ENCODE measurements around the gene A4GALT.

A4GALT gene

DNA sequence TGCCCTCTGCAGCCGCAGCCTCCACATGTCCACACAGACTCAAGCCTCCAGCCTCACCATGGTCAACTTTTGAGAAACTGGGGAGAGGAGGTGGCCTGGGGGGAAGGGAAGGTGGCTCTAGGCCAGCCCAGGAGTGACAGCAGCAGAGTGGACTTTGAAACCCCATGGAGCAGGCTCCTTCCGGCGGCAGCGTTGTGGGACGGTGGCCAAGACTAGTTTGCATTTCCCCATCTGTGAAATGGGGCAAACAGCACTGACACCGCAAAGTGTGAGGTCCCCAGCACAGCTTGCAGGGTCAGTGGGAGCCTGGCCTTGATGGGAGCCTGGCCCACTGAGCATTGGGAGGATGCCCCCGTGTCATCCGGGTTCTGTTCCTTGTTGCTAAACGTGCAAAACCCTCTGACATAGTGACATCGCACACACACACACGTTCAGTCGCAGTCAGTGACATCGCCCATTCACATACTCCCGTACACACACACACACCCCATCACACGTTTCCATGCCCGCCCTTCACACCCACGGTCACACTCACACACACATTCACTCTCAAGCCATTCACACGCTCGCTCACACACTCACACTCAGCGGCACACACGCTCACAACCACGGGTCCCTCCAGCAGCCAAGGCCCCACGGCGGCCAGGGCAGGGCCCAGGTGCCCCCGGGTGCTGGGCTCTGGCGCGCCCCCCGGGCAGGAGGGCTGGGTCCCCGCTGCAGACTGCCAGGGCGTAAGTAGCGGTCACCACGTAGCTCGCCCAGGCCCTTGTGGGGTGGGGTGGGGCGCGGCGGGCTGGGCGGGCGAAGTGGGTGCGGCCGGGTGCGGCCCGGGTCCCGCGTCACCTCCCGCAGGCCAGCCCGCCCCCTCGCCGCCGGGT lies 72.1 kb downstream of the A4GALT start:
- H3K4me3 ChIP-seq (ENCODE audit: low read length in 2 of 2): peak overlapping the region; percentile 70 to 98
- H3K27me3 ChIP-seq (ENCODE audit: control insufficient read depth in 1 of 2, insufficient read depth in 2 of 2, low read length in 2 of 2): no peaks in the 10 kb centered on the region
- H3K9me3 ChIP-seq (ENCODE audit: control insufficient read depth in 2 of 2, low read length in 2 of 2): no peaks in the 10 kb centered on the region
- peaks cover 59% of the 10 kb centered on the region for H3K4me1 ChIP-seq (ENCODE audit: control insufficient read depth, insufficient read depth, low read length)
- H3K36me3 ChIP-seq (ENCODE audit: control insufficient read depth in 2 of 2, insufficient read depth in 2 of 2, low read length in 2 of 2): no peaks in the 10 kb centered on the region
- peak overlapping the region; percentile 72 to 84 for H3K9ac ChIP-seq (ENCODE audit: low read length in 2 of 2)
- H3K27ac ChIP-seq (ENCODE audit: low read length): peak overlapping the region; percentile 84

DNA sequence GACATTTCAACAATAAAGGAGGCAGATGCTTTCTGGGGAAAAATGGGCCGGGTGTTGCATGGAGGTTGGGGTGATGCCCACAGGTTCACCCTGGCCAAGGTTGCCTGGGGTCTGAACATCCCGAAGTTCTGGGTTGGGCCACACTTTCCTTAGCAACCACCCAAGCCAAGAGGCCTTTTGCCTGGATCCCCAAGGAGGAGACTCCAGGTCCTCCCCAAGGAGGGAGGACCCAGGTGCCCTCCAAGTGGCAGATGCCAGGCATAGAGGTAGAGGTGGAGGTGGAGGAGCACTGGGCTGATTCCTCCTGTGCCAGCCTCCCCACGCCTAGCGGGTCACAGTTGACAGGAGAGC lies 72.7 kb downstream of the A4GALT start:
- no peaks in the 10 kb centered on the region for H3K36me3 ChIP-seq (ENCODE audit: control insufficient read depth in 2 of 2, insufficient read depth in 2 of 2, low read length in 2 of 2)
- no peaks in the 10 kb centered on the region for H3K9me3 ChIP-seq (ENCODE audit: control insufficient read depth in 2 of 2, low read length in 2 of 2)
- peak overlapping the region; percentile 84 for H3K27ac ChIP-seq (ENCODE audit: low read length)
- H3K27me3 ChIP-seq (ENCODE audit: control insufficient read depth in 1 of 2, insufficient read depth in 2 of 2, low read length in 2 of 2): no peaks in the 10 kb centered on the region
- peaks cover 64% of the 10 kb centered on the region for H3K4me1 ChIP-seq (ENCODE audit: control insufficient read depth, insufficient read depth, low read length)
- peak overlapping the region; percentile 70 to 98 for H3K4me3 ChIP-seq (ENCODE audit: low read length in 2 of 2)
- peak overlapping the region; percentile 72 to 84 for H3K9ac ChIP-seq (ENCODE audit: low read length in 2 of 2)

DNA sequence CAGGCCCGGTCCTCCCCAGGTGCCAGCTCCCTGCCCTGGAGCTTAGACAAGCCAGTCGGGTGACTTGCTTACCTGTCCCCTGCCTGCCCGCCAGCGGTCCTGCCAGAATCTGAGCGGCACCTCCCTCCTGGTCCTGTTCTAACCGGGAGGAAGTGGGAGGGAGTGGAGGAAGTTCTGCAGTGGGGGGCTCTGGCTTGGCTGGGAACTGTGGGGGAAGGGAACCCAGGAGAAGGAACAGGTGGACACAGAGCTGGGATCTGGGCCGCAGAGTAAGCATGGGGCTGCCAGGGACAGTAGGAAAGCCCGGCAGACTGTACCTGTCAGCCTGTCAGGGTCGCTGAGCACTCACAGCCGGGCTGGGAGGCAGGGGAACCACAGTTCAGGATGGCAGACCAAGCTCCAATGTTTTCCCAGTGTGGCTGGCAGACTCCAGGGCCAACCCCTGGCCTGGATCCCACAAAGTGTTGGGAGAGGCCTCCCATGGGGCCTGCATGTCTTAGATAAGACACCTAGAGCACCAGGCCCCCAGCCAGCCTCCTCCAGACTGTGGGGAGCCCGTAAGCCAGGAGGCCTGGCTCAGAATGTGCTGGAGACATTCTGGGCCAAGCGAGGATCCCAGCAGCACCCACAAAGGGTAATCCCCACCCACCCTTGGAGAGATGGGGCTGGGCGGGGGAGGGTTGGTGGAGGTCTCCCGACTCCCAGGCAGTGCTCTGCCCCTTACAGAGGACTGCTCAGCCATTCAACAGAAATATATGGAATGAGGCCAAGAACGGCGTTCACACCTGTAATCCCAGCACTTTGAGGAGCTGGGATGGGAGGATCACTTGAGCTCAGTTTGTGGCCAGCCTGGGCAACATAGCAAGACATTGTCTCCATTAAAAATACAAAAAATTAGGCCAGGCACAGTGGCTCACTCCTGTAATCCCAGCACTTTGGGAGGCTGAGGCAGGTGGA lies 73.8 kb downstream of the A4GALT start:
- Histone ChIP-seq H3K36me3 (ENCODE audit: control insufficient read depth in 2 of 2, insufficient read depth in 2 of 2, low read length in 2 of 2) (no peaks in the 10 kb centered on the region), H3K4me3 (ENCODE audit: low read length in 2 of 2) (peak overlapping the region in 1 of 2 donors; percentile 67), H3K4me1 (ENCODE audit: control insufficient read depth, insufficient read depth, low read length) (peaks cover 66% of the 10 kb centered on the region), H3K27ac (ENCODE audit: low read length) (peak overlapping the region; percentile 85), H3K9ac (ENCODE audit: low read length in 2 of 2) (peak overlapping the region; percentile 32 to 51), H3K27me3 (ENCODE audit: control insufficient read depth in 1 of 2, insufficient read depth in 2 of 2, low read length in 2 of 2) (no peaks in the 10 kb centered on the region), H3K9me3 (ENCODE audit: control insufficient read depth in 2 of 2, low read length in 2 of 2) (no peaks in the 10 kb centered on the region)

- Histone ChIP-seq H3K9me3 (ENCODE audit: control insufficient read depth in 2 of 2, low read length in 2 of 2) (no peaks in the 10 kb centered on the region), H3K9ac (ENCODE audit: low read length in 2 of 2) (peak overlapping the region; percentile 52 to 68), H3K4me3 (ENCODE audit: low read length in 2 of 2) (peak overlapping the region in 1 of 2 donors; percentile 67), H3K27ac (ENCODE audit: low read length) (peak overlapping the region; percentile 85), H3K27me3 (ENCODE audit: control insufficient read depth in 1 of 2, insufficient read depth in 2 of 2, low read length in 2 of 2) (no peaks in the 10 kb centered on the region), H3K36me3 (ENCODE audit: control insufficient read depth in 2 of 2, insufficient read depth in 2 of 2, low read length in 2 of 2) (no peaks in the 10 kb centered on the region), H3K4me1 (ENCODE audit: control insufficient read depth, insufficient read depth, low read length) (peaks cover 66% of the 10 kb centered on the region)
Observed at GRCh38 chr22:42645938-42646568, 74.6 kb downstream of the A4GALT start.

DNA sequence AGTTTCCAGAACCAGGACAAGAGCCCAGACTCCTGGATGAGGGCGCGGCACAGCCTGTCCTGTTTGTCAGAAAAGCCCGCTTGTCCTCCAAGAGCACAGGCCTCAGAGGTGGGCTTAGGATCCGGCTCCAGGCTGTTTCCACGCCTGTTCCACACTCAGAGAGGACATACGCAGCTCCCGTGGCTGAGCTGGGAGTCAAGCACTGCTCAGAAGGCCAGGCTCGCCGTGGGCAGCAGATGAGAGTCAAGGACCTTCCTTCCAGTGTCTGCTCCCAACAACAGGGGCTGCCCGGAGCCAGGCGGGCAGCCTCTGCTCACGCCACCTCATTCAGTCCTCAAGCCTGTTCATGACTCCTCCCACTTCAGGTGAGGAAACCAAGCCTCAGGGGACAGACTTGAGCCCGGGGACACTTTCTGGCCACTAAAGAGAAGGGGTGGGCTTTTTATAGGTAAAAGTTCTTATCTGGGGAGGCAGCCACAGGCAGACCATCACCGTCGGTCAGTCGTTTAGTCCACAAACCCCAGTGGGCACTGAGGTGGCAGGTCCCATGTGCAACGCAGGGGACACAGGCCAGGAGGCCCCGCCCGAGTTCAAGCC lies 75.2 kb downstream of the A4GALT start:
- Histone ChIP-seq H3K27ac (ENCODE audit: low read length) (peak overlapping the region; percentile 85), H3K9me3 (ENCODE audit: control insufficient read depth in 2 of 2, low read length in 2 of 2) (no peaks in the 10 kb centered on the region), H3K27me3 (ENCODE audit: control insufficient read depth in 1 of 2, insufficient read depth in 2 of 2, low read length in 2 of 2) (no peaks in the 10 kb centered on the region), H3K4me3 (ENCODE audit: low read length in 2 of 2) (peak overlapping the region; percentile 15 to 67), H3K4me1 (ENCODE audit: control insufficient read depth, insufficient read depth, low read length) (peaks cover 66% of the 10 kb centered on the region), H3K36me3 (ENCODE audit: control insufficient read depth in 2 of 2, insufficient read depth in 2 of 2, low read length in 2 of 2) (no peaks in the 10 kb centered on the region), H3K9ac (ENCODE audit: low read length in 2 of 2) (peak overlapping the region; percentile 52 to 68)

GRCh38 chr22:42644422-42645340 lies 76.0 kb downstream of the A4GALT start:
- Histone ChIP-seq H3K4me3 (ENCODE audit: low read length in 2 of 2) (peak overlapping the region; percentile 15 to 67), H3K27me3 (ENCODE audit: control insufficient read depth in 1 of 2, insufficient read depth in 2 of 2, low read length in 2 of 2) (no peaks in the 10 kb centered on the region), H3K27ac (ENCODE audit: low read length) (peak overlapping the region; percentile 85), H3K9me3 (ENCODE audit: control insufficient read depth in 2 of 2, low read length in 2 of 2) (no peaks in the 10 kb centered on the region), H3K9ac (ENCODE audit: low read length in 2 of 2) (peak overlapping the region; percentile 52 to 68), H3K4me1 (ENCODE audit: control insufficient read depth, insufficient read depth, low read length) (peaks cover 63% of the 10 kb centered on the region), H3K36me3 (ENCODE audit: control insufficient read depth in 2 of 2, insufficient read depth in 2 of 2, low read length in 2 of 2) (no peaks in the 10 kb centered on the region)

- H3K4me3 ChIP-seq (ENCODE audit: low read length in 2 of 2): peak overlapping the region in 1 of 2 donors; percentile 67
- no peaks in the 10 kb centered on the region for H3K9me3 ChIP-seq (ENCODE audit: control insufficient read depth in 2 of 2, low read length in 2 of 2)
- no peaks in the 10 kb centered on the region for H3K36me3 ChIP-seq (ENCODE audit: control insufficient read depth in 2 of 2, insufficient read depth in 2 of 2, low read length in 2 of 2)
- peak overlapping the region; percentile 85 for H3K27ac ChIP-seq (ENCODE audit: low read length)
- H3K4me1 ChIP-seq (ENCODE audit: control insufficient read depth, insufficient read depth, low read length): peaks cover 59% of the 10 kb centered on the region
- no peaks in the 10 kb centered on the region for H3K27me3 ChIP-seq (ENCODE audit: control insufficient read depth in 1 of 2, insufficient read depth in 2 of 2, low read length in 2 of 2)
- H3K9ac ChIP-seq (ENCODE audit: low read length in 2 of 2): peak overlapping the region; percentile 22 to 68
Observed at GRCh38 chr22:42643634-42644421, 76.8 kb downstream of the A4GALT start.

GRCh38 chr22:42642806-42643633 lies 77.7 kb downstream of the A4GALT start:
- no peaks in the 10 kb centered on the region for H3K36me3 ChIP-seq (ENCODE audit: control insufficient read depth in 2 of 2, insufficient read depth in 2 of 2, low read length in 2 of 2)
- H3K4me1 ChIP-seq (ENCODE audit: control insufficient read depth, insufficient read depth, low read length): peaks cover 51% of the 10 kb centered on the region
- H3K9me3 ChIP-seq (ENCODE audit: control insufficient read depth in 2 of 2, low read length in 2 of 2): no peaks in the 10 kb centered on the region
- no peaks in the 10 kb centered on the region for H3K27me3 ChIP-seq (ENCODE audit: control insufficient read depth in 1 of 2, insufficient read depth in 2 of 2, low read length in 2 of 2)
- no peak overlapping the region for H3K9ac ChIP-seq (ENCODE audit: low read length in 2 of 2)
- H3K4me3 ChIP-seq (ENCODE audit: low read length in 2 of 2): no peak overlapping the region
- H3K27ac ChIP-seq (ENCODE audit: low read length): no peak overlapping the region

All from stomach smooth muscle (tissue), 2 donors.